ENCODE data around the gene CLASP1. TPM values are rescaled to one million over a fixed set of nuclear protein-coding genes. Genes with fewer than 3 reads are reported as not detected.

Gene CLASP1
- polyA plus RNA-seq, 3 donors, result 7.9 to 17.1 (median 16.2) TPM

- WGBS, 3 donors, result 0 to 1% (median 0%) methylated on average over 45 to 46 of the region's 46 CpGs
- H3K27ac ChIP-seq (ENCODE audit: low read depth, low read length), result peak overlapping the region; percentile 91
These were observed 119.0 kb downstream of the CLASP1 start for GRCh38 chr2:121530212-121530705.

GRCh38 chr2:121529439-121530211 lies 119.6 kb downstream of the CLASP1 start:
- 7 to 11% (median 10%) methylated on average over 16 to 19 of the region's 19 CpGs for WGBS, 3 donors
- peak overlapping the region; percentile 1 for H3K27ac ChIP-seq (ENCODE audit: low read depth, low read length)

GRCh38 chr2:121527009-121527682 lies 122.1 kb downstream of the CLASP1 start:
- 61 to 75% (median 73%) methylated on average over 3 of the region's 3 CpGs for WGBS, 3 donors
- H3K27ac ChIP-seq (ENCODE audit: low read depth, low read length), result no peak overlapping the region

- WGBS, 3 donors, result 66 to 70% (median 67%) methylated on average over 9 of the region's 9 CpGs
- no peak overlapping the region for H3K27ac ChIP-seq (ENCODE audit: low read depth, low read length)
These were observed 124.4 kb downstream of the CLASP1 start for GRCh38 chr2:121524685-121525425.

GRCh38 chr2:121521359-121521758 lies 127.9 kb downstream of the CLASP1 start:
- WGBS, 3 donors, result 91 to 93% (median 92%) methylated on average over 10 of the region's 10 CpGs
- H3K27ac ChIP-seq (ENCODE audit: low read depth, low read length), result no peak overlapping the region

GRCh38 chr2:121520641-121520994 lies 128.6 kb downstream of the CLASP1 start:
- WGBS, 3 donors, result 86 to 90% (median 88%) methylated on average over 3 of the region's 3 CpGs

GRCh38 chr2:121519732-121520640 lies 129.3 kb downstream of the CLASP1 start:
- H3K27ac ChIP-seq (ENCODE audit: low read depth, low read length), result no peak overlapping the region
- 75 to 87% (median 84%) methylated on average over 6 of the region's 6 CpGs for WGBS, 3 donors

More at GRCh38 chr2:121520641-121520994, 128.6 kb downstream of the CLASP1 start:
- H3K27ac ChIP-seq (ENCODE audit: low read depth, low read length), result no peak overlapping the region

GRCh38 chr2:121519153-121519552 lies 130.1 kb downstream of the CLASP1 start:
- no peak overlapping the region for H3K27ac ChIP-seq (ENCODE audit: low read depth, low read length)
- 80 to 88% (median 86%) methylated on average over 1 of the region's 1 CpG for WGBS, 3 donors

- WGBS, 3 donors, result 90 to 95% (median 92%) methylated on average over 3 of the region's 3 CpGs
- no peak overlapping the region for H3K27ac ChIP-seq (ENCODE audit: low read depth, low read length)
These were observed 135.5 kb downstream of the CLASP1 start for GRCh38 chr2:121513597-121514333.

GRCh38 chr2:121510857-121511256 lies 138.4 kb downstream of the CLASP1 start:
- 96 to 100% (median 98%) methylated on average over 1 of the region's 1 CpG for WGBS, 3 donors
- no peak overlapping the region for H3K27ac ChIP-seq (ENCODE audit: low read depth, low read length)

- H3K27ac ChIP-seq (ENCODE audit: low read depth, low read length), result no peak overlapping the region
- 93 to 97% (median 96%) methylated on average over 1 of the region's 1 CpG for WGBS, 3 donors
These were observed 142.6 kb downstream of the CLASP1 start for GRCh38 chr2:121506621-121507020.

- no peak overlapping the region for H3K27ac ChIP-seq (ENCODE audit: low read depth, low read length)
- WGBS, 3 donors, result 87 to 96% (median 95%) methylated on average over 4 of the region's 4 CpGs
These were observed 143.2 kb downstream of the CLASP1 start for GRCh38 chr2:121505986-121506586.

GRCh38 chr2:121505005-121505404 lies 144.3 kb downstream of the CLASP1 start:
- no peak overlapping the region for H3K27ac ChIP-seq (ENCODE audit: low read depth, low read length)
- WGBS, 3 donors, result 79 to 82% (median 80%) methylated on average over 3 of the region's 3 CpGs

GRCh38 chr2:121504316-121504715 lies 144.9 kb downstream of the CLASP1 start:
- no peak overlapping the region for H3K27ac ChIP-seq (ENCODE audit: low read depth, low read length)
- WGBS, 3 donors, result 98% methylated on average over 2 of the region's 2 CpGs

- 91 to 95% (median 91%) methylated on average over 3 of the region's 3 CpGs for whole genome bisulfite sequencing, 3 donors
These were observed 146.5 kb downstream of the CLASP1 start for GRCh38 chr2:121502781-121503180.

GRCh38 chr2:121502246-121502645 lies 147.0 kb downstream of the CLASP1 start:
- 83 to 88% (median 86%) methylated on average over 5 of the region's 5 CpGs for WGBS, 3 donors
- H3K27ac ChIP-seq (ENCODE audit: low read depth, low read length), result no peak overlapping the region

More at GRCh38 chr2:121502781-121503180, 146.5 kb downstream of the CLASP1 start:
- H3K27ac ChIP-seq (ENCODE audit: low read depth, low read length), result no peak overlapping the region

- H3K27ac ChIP-seq (ENCODE audit: low read depth, low read length), result no peak overlapping the region
- 97 to 100% (median 98%) methylated on average over 2 of the region's 2 CpGs for WGBS, 3 donors
These were observed 147.7 kb downstream of the CLASP1 start for GRCh38 chr2:121501554-121501953.

All from adipose tissue (tissue), 3 donors.